Middle frontal gyrus (tissue), 1 donor: ENCODE measurements around the gene CLDN2.
"Not testable (repeated sequence)": the region's sequence is repeated elsewhere in the genome, so short reads cannot be mapped to it uniquely, and the experiment has no call there.

ENCODE experiments used
- DNase-seq: peaks from one replicate; pipeline ENCODE4 v3.0.0-alpha.2; 2015; ENCODE audit warnings: low spot score; ENCODE audit errors: extremely low spot score

The CLDN2 gene

DNA sequence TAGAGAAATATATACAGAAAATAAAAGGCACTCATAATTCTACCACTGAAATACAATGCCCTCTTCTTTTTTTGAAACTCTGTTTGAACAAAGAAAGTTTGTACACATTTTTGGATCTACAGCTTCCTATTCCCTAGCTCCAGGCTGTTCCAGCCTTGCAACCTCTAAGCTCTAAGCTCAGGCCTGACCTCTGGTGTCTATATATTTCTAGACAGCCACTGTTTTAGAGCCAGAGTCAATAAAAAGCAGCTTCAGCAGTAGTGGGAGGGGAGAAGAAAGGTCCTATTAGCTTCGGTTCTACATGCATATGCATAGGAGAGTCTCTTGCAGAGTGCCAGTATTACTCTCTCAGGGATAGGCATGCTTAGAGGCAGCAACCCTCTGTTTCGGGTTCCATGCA, 39.7 kb downstream of the CLDN2 start:
- DNase-seq, result no peak

DNA sequence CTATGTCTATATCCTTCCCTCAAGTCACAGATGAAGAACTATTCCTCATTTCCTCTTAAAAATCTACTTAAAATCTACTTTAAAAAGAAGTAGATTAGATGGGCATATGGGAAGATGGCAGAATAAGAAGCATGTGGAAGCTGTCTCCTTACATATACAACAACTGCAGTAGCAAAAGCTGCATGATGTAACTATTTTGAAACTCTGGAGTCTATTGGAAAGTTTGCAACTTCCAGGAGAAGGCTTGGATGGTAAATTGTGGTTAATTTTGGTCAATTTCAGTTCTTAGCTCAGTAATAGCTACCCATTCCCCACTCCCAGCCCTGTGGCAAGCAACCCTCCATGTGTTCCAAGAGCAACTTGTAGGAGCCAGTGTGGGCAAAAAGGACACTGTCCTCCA, 42.9 kb downstream of the CLDN2 start:
- DNase-seq, result no peak

DNA sequence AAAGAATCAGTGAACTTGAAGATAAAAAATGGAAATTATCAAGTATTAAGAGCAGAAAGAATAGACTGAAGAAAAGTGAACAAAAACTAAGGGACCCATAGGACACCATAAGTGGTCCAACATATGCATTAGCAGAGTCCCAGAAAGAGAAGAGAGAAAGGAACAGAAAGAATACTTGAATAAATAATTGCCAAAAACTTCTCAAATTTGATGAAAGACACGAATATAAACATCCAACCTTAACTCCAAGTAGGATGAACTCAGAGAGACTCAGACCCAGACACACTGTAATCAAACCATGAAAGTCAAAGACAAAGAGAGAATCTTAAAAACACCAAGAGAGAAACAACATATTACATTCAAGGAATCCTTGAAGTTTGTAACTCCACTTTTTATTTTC, 44.1 kb downstream of the CLDN2 start:
- DNase-seq, result no peak

DNA sequence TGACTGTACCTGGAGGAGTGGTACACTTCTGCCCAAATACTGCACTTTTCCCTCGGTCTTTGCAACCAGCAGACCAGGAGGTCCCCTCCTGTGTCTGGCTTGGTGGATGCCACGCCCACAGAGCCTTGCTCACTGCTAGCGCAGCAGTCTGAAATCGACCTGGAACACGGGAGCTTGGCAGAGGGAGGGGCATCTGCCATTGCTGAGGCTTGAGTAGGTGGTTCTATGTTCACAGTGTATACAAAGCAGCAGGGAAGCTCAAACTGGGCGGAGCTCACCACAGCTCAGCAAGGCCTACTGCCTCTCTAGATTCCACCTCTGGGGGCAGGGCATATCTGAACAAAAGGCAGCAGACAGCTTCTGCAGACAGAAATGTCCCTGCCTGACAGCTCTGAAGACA, 46.3 kb downstream of the CLDN2 start:
- not testable (repeated sequence) for DNase-seq

DNA sequence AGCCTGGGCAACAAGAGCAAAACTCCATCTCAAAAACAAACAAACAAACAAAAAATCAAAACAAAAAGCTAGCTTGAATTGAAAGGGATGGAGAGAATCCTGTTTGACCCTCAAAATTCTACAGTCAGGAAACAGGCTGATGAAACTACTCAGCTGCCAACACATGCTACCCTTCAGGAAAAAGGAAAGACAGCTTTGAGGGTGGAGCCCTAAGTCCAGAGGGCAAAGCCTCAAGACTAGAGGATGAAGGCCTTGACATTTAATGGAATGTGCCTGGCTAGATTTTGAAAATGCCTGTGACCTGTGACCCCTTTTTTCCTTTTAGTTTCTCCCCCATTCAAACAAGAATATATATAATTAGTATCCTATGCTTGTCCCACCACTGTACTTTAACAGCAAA, 52.7 kb downstream of the CLDN2 start:
- no peak for DNase-seq

DNA sequence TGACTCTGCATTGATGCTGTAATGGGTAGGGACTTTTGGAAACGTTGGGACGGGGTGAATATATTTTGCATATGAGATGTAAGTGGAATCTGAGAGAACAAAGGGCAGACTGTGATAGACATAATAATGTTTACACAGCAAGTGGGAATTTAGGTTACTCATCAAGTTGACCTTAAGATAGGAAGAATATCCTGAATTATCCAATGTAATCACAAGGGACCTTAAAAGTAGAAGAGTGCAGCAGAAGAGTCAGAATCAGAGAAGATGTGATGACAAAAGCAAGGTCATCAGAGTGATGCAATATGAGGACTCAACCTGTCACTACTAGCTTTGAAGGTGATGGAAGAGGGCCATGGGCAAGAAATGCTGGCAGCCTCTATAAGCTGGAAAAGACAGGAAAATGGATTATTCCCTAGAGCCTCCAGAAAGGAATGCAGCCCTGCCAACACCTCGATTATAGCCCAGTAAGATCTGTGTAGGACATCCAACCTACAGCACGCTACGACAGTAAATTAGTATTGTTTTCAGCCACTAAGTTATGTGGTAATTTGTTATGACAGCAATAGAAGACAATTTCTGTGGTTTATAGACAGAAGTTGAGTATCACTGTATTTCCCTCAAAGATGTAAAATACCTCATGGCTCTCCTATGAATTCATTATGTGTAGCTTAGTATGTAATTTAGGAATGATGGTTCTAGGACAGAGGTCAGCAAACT, 53.4 kb downstream of the CLDN2 start:
- no peak for DNase-seq

DNA sequence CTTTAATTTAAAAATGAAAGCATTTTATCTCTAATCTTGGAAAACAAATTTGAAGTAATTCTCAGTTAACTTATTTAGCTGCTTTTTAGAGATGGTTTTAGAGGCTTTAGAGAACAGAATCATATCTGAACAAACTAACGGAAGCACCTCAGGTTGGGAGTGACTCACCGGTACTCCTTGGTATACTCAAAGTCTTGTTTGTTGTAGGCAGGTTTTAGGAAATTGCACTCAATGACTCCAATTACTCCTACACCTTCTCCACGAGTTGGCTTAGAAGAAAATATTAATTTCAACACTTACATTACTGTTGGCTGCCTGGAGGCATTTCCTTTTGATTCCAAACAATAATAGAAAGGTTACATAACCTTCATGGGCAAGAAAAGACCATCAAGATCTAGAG, 56.2 kb downstream of the CLDN2 start:
- no peak for DNase-seq
